Activated CD8-positive, alpha-beta memory T cell treated with anti-CD3 and anti-CD28 coated beads, Interleukin-2, amount 50 U/mL, for 4 hours (primary cell): ENCODE measurements around the gene CRYL1.

Experiments used
- DNase-seq: peaks from one replicate; pipeline ENCODE4 v3.0.0-alpha.2; 2020

The CRYL1 gene

GRCh38 chr13:20526664-20527063, 1.0 kb upstream of the CRYL1 start:
- DNase-seq: no peak

- no peak for DNase-seq
Measured at GRCh38 chr13:20525144-20525600, 485 bp downstream of the CRYL1 start.

- no peak for DNase-seq
Measured at GRCh38 chr13:20521364-20522115, 4.1 kb downstream of the CRYL1 start.

GRCh38 chr13:20519875-20520274, 5.8 kb downstream of the CRYL1 start:
- DNase-seq: no peak

- DNase-seq: no peak
Measured at GRCh38 chr13:20518660-20519100, 7.0 kb downstream of the CRYL1 start.

- no peak for DNase-seq
Measured at GRCh38 chr13:20514866-20515265, 10.8 kb downstream of the CRYL1 start.

GRCh38 chr13:20513466-20513995, 12.1 kb downstream of the CRYL1 start:
- no peak for DNase-seq

GRCh38 chr13:20512042-20512683, 13.5 kb downstream of the CRYL1 start:
- DNase-seq: no peak

- DNase-seq: no peak
Measured at GRCh38 chr13:20506696-20507095, 19.0 kb downstream of the CRYL1 start.

GRCh38 chr13:20505405-20506366, 20.0 kb downstream of the CRYL1 start:
- DNase-seq: no peak

GRCh38 chr13:20503088-20504083, 22.3 kb downstream of the CRYL1 start:
- DNase-seq: no peak

GRCh38 chr13:20501592-20501991, 24.1 kb downstream of the CRYL1 start:
- no peak for DNase-seq

- no peak for DNase-seq
Measured at GRCh38 chr13:20501120-20501519, 24.5 kb downstream of the CRYL1 start.

- no peak for DNase-seq
Measured at GRCh38 chr13:20499986-20500385, 25.7 kb downstream of the CRYL1 start.

GRCh38 chr13:20498659-20499058, 27.0 kb downstream of the CRYL1 start:
- no peak for DNase-seq

GRCh38 chr13:20498129-20498528, 27.5 kb downstream of the CRYL1 start:
- no peak for DNase-seq

- DNase-seq: no peak
Measured at GRCh38 chr13:20497006-20497775, 28.5 kb downstream of the CRYL1 start.

- DNase-seq: peak; percentile 64
Measured at GRCh38 chr13:20495087-20496023, 30.3 kb downstream of the CRYL1 start.

- DNase-seq: no peak
Measured at GRCh38 chr13:20494656-20495055, 31.0 kb downstream of the CRYL1 start.

GRCh38 chr13:20492641-20493040, 33.0 kb downstream of the CRYL1 start:
- peak; percentile 32 for DNase-seq
